Measurements from ENCODE around the gene KCTD8. TPM values are rescaled to one million over a fixed set of nuclear protein-coding genes. Genes with fewer than 3 reads are reported as not detected.
"Not testable (repeated sequence)": the region's sequence is repeated elsewhere in the genome, so short reads cannot be mapped to it uniquely, and the experiment has no call there.

KCTD8 gene
- total RNA-seq, 1 experiment from 2014 or later, result not detected

- no peak for DNase-seq (ENCODE audit: low read depth)
Measured at GRCh38 chr4:44326741-44327140, 121.9 kb downstream of the KCTD8 start.

- DNase-seq (ENCODE audit: low read depth), result no peak
Measured at GRCh38 chr4:44320833-44321232, 127.8 kb downstream of the KCTD8 start.

GRCh38 chr4:44319129-44319528 lies 129.5 kb downstream of the KCTD8 start:
- no peak for DNase-seq (ENCODE audit: low read depth)

GRCh38 chr4:44313702-44314101 lies 134.9 kb downstream of the KCTD8 start:
- no peak for DNase-seq (ENCODE audit: low read depth)

- DNase-seq (ENCODE audit: low read depth), result no peak
Measured at GRCh38 chr4:44287505-44287904, 161.1 kb downstream of the KCTD8 start.

- DNase-seq (ENCODE audit: low read depth), result no peak
Measured at GRCh38 chr4:44279469-44279868, 169.1 kb downstream of the KCTD8 start.

GRCh38 chr4:44279066-44279465 lies 169.5 kb downstream of the KCTD8 start:
- no peak for DNase-seq (ENCODE audit: low read depth)

- DNase-seq (ENCODE audit: low read depth), result no peak
Measured at GRCh38 chr4:44257461-44257860, 191.1 kb downstream of the KCTD8 start.

- DNase-seq (ENCODE audit: low read depth), result no peak
Measured at GRCh38 chr4:44256414-44256813, 192.2 kb downstream of the KCTD8 start.

- no peak for DNase-seq (ENCODE audit: low read depth)
Measured at GRCh38 chr4:44237643-44238042, 211.0 kb downstream of the KCTD8 start.

- DNase-seq (ENCODE audit: low read depth), result no peak
Measured at GRCh38 chr4:44235897-44236296, 212.7 kb downstream of the KCTD8 start.

- DNase-seq (ENCODE audit: low read depth), result no peak
Measured at GRCh38 chr4:44232262-44232661, 216.3 kb downstream of the KCTD8 start.

GRCh38 chr4:44231006-44231405 lies 217.6 kb downstream of the KCTD8 start:
- DNase-seq (ENCODE audit: low read depth), result no peak

- DNase-seq (ENCODE audit: low read depth), result no peak
Measured at GRCh38 chr4:44228326-44228725, 220.3 kb downstream of the KCTD8 start.

- no peak for DNase-seq (ENCODE audit: low read depth)
Measured at GRCh38 chr4:44221407-44221806, 227.2 kb downstream of the KCTD8 start.

GRCh38 chr4:44210750-44211149 lies 237.9 kb downstream of the KCTD8 start:
- no peak for DNase-seq (ENCODE audit: low read depth)

GRCh38 chr4:44196796-44197195 lies 251.8 kb downstream of the KCTD8 start:
- DNase-seq (ENCODE audit: low read depth), result no peak

GRCh38 chr4:44194365-44194764 lies 254.2 kb downstream of the KCTD8 start:
- DNase-seq (ENCODE audit: low read depth), result no peak

GRCh38 chr4:44186850-44187246 lies 261.8 kb downstream of the KCTD8 start:
- DNase-seq (ENCODE audit: low read depth), result no peak

GRCh38 chr4:44186096-44186849 lies 262.3 kb downstream of the KCTD8 start:
- DNase-seq (ENCODE audit: low read depth), result no peak

GRCh38 chr4:44181491-44182349 lies 266.9 kb downstream of the KCTD8 start:
- not testable (repeated sequence) for DNase-seq (ENCODE audit: low read depth)

- DNase-seq (ENCODE audit: low read depth), result not testable (repeated sequence)
Measured at GRCh38 chr4:44167766-44168165, 280.8 kb downstream of the KCTD8 start.

GRCh38 chr4:44165938-44166337 lies 282.7 kb downstream of the KCTD8 start:
- DNase-seq (ENCODE audit: low read depth), result no peak

Measured in RPMI7951 (cell line).